ENCODE measurements around the gene DAG1.
A peak's percentile ranks its signal among the peaks of the same experiment; 100 is the strongest.

The DAG1 gene

DNA sequence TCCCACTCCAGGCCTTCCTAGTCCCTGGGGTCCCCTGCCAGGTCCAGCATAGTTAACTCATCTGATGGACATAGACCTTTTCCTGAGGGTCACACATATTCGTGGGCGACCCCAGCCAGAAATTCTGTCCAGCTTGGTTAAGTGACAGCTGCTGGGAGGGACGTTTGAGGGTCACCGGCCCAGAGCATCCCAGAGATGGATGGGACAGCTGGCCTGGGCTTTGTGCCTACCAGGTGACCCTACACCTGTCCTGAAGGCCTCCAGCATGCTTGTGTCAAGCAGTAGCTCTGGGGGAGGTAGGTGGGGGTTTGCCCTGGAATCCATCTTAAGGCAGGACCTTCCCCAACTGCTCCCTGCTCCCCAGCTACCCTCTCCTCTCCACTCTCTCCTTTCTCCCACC lies 9.1 kb upstream of the DAG1 start:
- H3K27me3 Mint-ChIP-seq: peaks cover 31% of the 10 kb centered on the region
- no peaks in the 10 kb centered on the region for H3K36me3 Mint-ChIP-seq
- no peak overlapping the region for H3K27ac Mint-ChIP-seq
- CTCF ChIA-PET: interaction anchor here (1.1 kb wide), 1 partner anchor 11 kb away, joined by 3 read pairs; no protein-coding TSS in a partner anchor
- H3K9me3 Mint-ChIP-seq: no peaks in the 10 kb centered on the region
- DNase-seq: no peak
- no peaks in the 10 kb centered on the region for H3K4me1 Mint-ChIP-seq
- no peak overlapping the region for H3K4me3 Mint-ChIP-seq

DNA sequence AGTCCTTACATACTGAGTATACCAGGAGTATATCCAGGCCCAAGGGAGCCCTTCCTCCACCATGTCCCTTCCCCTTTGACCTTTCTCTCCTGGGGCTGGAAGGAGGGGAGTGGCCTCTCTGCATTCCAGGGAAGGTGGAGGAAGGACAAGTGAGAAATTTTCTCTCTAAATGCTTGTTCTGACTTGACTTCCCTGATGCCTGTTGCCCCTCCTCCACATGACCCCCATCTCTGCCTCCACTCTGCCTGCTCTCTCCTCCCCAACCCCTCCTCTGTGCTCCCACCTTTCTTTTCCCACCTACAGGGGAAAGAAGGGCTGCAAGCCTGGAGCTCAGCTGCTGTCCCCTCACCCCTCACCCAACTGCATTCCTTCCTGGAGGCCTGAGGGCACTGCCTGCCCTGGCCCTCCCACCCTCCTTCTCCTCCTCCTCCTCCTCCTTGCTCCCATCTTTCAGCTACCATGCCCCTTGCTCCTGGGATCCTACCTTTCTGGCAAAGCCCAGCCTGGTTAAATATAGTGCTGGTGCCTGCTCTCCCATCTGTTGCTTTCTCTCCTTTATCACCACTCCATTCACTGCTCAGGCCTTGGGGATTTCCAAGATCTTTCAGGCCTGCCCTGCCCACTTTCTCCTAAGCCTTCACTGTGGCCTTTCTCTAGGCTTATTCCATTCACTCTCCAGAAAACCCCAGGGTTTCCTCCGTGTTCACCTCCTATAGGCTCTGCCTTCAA lies 8.5 kb upstream of the DAG1 start:
- no peak overlapping the region for H3K4me3 Mint-ChIP-seq
- H3K36me3 Mint-ChIP-seq: no peaks in the 10 kb centered on the region
- no peaks in the 10 kb centered on the region for H3K4me1 Mint-ChIP-seq
- H3K9me3 Mint-ChIP-seq: no peaks in the 10 kb centered on the region
- H3K27me3 Mint-ChIP-seq: peaks cover 31% of the 10 kb centered on the region
- DNase-seq: no peak
- H3K27ac Mint-ChIP-seq: no peak overlapping the region
- CTCF ChIA-PET: interaction anchor here (1.1 kb wide), 1 partner anchor 12 kb away, joined by 3 read pairs; no protein-coding TSS in a partner anchor

GRCh38 chr3:49462222-49462621 lies 7.8 kb upstream of the DAG1 start:
- Mint-ChIP-seq H3K4me1 (no peaks in the 10 kb centered on the region), H3K9me3 (no peaks in the 10 kb centered on the region), H3K27me3 (peaks cover 31% of the 10 kb centered on the region), H3K36me3 (no peaks in the 10 kb centered on the region), H3K27ac (no peak overlapping the region), H3K4me3 (no peak overlapping the region)
- CTCF ChIA-PET: interaction anchor here (2.4 kb wide), 1 partner anchor 13 kb away, joined by 9 read pairs; no protein-coding TSS in a partner anchor
- DNase-seq: no peak

- CTCF ChIA-PET: no interaction called here
- Mint-ChIP-seq H3K4me3 (no peak overlapping the region), H3K9me3 (no peaks in the 10 kb centered on the region), H3K4me1 (peaks cover 11% of the 10 kb centered on the region), H3K36me3 (no peaks in the 10 kb centered on the region), H3K27ac (no peak overlapping the region), H3K27me3 (peaks cover 19% of the 10 kb centered on the region)
- no peak for DNase-seq
These were observed 4.6 kb upstream of the DAG1 start for GRCh38 chr3:49465270-49466034.

DNA sequence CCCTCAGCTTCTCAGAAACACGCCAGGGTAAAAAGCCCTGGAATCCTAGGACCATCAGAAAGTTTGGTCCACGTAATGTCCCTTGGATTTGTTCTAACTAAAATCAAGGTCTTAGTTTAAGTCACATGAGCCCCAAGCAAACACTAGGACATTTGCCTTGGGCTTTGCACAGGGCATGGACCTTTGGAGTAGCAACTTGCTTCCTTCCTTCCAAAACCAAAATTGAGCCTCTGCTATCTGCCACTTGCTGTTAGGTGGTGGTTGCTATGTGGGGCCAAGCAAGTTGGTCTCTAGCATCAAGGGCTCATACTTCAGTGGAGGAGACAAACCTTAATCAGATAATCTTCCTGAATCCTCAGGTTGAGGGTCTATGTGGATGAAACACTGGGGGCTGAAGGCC lies 4.0 kb upstream of the DAG1 start:
- Mint-ChIP-seq H3K9me3 (no peaks in the 10 kb centered on the region), H3K27me3 (peaks cover 15% of the 10 kb centered on the region), H3K4me1 (peaks cover 15% of the 10 kb centered on the region), H3K27ac (no peak overlapping the region), H3K36me3 (peaks cover under 1% of the 10 kb centered on the region), H3K4me3 (no peak overlapping the region)
- CTCF ChIA-PET: no interaction called here
- no peak for DNase-seq

DNA sequence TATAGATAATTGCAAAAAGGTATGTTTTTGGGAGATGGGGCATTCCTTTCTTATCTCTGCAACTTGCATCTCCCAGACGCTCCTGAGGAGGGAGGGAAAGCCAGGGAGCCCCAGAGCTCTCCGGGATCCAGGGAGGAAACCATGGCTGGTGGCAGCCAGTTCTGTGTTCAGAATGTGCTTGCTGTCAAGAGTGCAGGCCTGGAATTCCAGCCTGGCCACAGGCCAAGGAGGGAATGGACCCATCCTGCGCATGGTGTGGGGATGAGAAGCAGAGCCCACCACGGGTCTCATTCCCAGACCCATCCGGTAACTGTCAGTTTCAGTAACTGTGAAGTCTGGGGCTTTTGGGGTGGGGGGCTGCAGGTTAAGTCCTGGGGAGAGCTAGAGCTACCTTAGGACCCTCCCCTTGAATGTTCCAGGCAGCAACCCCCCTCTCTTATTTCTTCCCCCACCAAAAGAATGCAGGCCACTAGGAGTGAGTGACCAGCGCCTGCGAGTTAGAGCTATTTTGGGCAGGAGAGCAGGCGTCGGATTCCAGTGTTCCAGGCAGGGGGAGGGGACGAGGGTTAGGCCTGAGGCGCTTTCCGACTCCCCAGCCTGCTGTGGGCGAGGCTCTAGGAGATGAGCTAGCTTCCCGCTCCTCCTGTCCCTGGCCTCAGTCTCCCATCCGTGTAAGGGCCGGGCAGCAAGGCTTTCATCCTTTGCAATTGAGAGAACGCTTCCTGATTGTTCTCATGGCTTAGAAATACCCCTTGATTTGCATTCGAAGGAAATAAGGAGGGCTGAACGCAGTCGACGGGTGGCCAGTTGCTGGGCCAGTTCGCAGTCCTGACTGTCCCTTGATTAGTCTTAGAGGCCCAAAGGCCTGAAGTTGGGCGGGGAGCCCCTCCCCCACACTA lies 781 bp upstream of the DAG1 start:
- H3K36me3 Mint-ChIP-seq: peaks cover 13% of the 10 kb centered on the region
- H3K27ac Mint-ChIP-seq: peak overlapping the region; percentile 88
- no peak for DNase-seq

GRCh38 chr3:49470714-49471420 lies 800 bp downstream of the DAG1 start:
- Mint-ChIP-seq H3K9me3 (no peaks in the 10 kb centered on the region), H3K27me3 (no peaks in the 10 kb centered on the region), H3K4me3 (peak overlapping the region; percentile 90), H3K36me3 (peaks cover 15% of the 10 kb centered on the region), H3K4me1 (peaks cover 32% of the 10 kb centered on the region), H3K27ac (peak overlapping the region; percentile 96)
- no peak for DNase-seq
- CTCF ChIA-PET: interaction anchor here (1.0 to 1.5 kb wide), 3 partner anchors 18 to 377 kb away, joined by 3 to 4 read pairs (median 3); partner anchors contain the start of genes QRICH1 and USP4

More for the DNA sequence above, 781 bp upstream of the DAG1 start:
- Mint-ChIP-seq H3K9me3 (no peaks in the 10 kb centered on the region), H3K4me1 (peaks cover 28% of the 10 kb centered on the region), H3K27me3 (no peaks in the 10 kb centered on the region), H3K4me3 (peak overlapping the region; percentile 83)
- CTCF ChIA-PET: interaction anchor here (0.5 to 1.5 kb wide), 5 partner anchors 10 to 289 kb away, joined by 3 to 4 read pairs (median 3); partner anchors contain the start of gene USP4

GRCh38 chr3:49471856-49472495 lies 1.9 kb downstream of the DAG1 start:
- Mint-ChIP-seq H3K9me3 (no peaks in the 10 kb centered on the region), H3K27ac (peak overlapping the region; percentile 96), H3K36me3 (peaks cover 18% of the 10 kb centered on the region), H3K4me1 (peaks cover 42% of the 10 kb centered on the region), H3K27me3 (no peaks in the 10 kb centered on the region), H3K4me3 (peak overlapping the region; percentile 90)
- no peak for DNase-seq
- CTCF ChIA-PET: interaction anchor here (0.7 to 1.2 kb wide), 3 partner anchors 19 to 378 kb away, joined by 3 read pairs; partner anchors contain the start of gene QRICH1

DNA sequence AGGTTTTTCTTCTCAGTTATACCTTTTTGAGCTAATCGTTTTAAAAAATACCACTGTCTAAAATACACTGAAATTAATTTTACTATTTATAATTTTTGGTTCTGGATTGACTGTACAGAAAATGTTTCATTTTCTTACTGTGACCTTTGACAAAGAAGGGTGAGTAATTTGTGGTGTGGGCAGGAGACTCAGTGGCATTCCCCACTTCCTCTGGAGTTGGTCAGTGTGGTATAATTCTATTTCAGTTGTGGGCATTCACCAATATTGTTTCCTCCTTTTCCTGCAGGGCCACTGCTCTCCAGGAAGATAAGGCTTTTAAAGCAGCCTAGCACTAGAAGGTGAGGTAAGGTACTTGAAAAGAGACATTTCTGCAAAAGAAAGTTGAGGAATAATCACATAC lies 6.5 kb downstream of the DAG1 start:
- H3K4me3 Mint-ChIP-seq: no peak overlapping the region
- H3K36me3 Mint-ChIP-seq: peaks cover 26% of the 10 kb centered on the region
- CTCF ChIA-PET: no interaction called here
- peaks cover 28% of the 10 kb centered on the region for H3K4me1 Mint-ChIP-seq
- no peaks in the 10 kb centered on the region for H3K27me3 Mint-ChIP-seq
- peak overlapping the region; percentile 39 for H3K27ac Mint-ChIP-seq
- DNase-seq: peak; percentile 36
- no peaks in the 10 kb centered on the region for H3K9me3 Mint-ChIP-seq

DNA sequence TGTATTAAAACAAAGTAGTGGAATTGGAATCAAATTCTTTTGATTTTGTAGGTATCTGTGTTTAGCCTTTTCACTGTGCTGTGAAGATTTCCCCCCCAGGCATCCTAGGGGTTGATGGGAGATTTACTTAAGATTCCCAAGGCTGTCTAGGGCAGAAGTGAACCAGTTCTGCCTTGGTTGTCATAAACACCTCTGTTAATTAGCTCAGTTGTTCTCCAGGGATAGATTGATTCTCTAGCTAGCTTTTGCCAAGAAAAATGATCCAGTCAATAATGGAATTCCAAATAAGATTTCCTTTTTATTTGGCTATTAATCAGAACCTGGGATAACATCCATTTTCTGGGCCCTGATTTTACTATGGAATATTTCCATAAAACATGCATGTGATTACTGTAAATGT lies 12.7 kb downstream of the DAG1 start:
- Mint-ChIP-seq H3K27me3 (no peaks in the 10 kb centered on the region), H3K9me3 (no peaks in the 10 kb centered on the region), H3K4me3 (no peak overlapping the region), H3K36me3 (peaks cover 12% of the 10 kb centered on the region), H3K27ac (no peak overlapping the region), H3K4me1 (no peaks in the 10 kb centered on the region)
- no peak for DNase-seq
- CTCF ChIA-PET: no interaction called here

DNA sequence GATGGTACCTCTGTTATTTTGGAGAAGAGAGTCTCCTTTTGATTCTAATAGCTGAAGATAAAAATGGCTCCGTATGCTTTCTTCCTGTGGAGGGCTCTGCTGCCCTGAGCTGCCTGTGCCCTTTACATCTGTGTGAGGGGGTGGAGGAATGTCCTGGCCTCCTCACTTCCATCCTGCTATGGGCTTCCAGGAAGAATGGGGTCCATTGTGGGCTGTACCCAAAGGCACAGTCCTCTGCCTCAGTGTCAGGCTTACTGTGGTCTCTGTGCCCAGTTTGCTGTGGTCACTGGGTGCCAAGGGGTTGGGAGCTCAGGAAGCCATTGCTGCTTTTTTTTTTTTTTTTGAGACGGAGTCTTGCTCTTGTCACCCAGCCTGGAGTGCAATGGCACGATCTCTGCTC lies 14.4 kb downstream of the DAG1 start:
- Mint-ChIP-seq H3K9me3 (no peaks in the 10 kb centered on the region), H3K27ac (no peak overlapping the region), H3K36me3 (peaks cover 15% of the 10 kb centered on the region), H3K27me3 (no peaks in the 10 kb centered on the region), H3K4me1 (no peaks in the 10 kb centered on the region), H3K4me3 (no peak overlapping the region)
- CTCF ChIA-PET: no interaction called here
- DNase-seq: no peak

GRCh38 chr3:49489247-49489646 lies 19.2 kb downstream of the DAG1 start:
- Mint-ChIP-seq H3K27ac (no peak overlapping the region), H3K4me1 (no peaks in the 10 kb centered on the region), H3K27me3 (no peaks in the 10 kb centered on the region), H3K4me3 (no peak overlapping the region), H3K9me3 (no peaks in the 10 kb centered on the region), H3K36me3 (peaks cover 22% of the 10 kb centered on the region)
- no peak for DNase-seq
- CTCF ChIA-PET: no interaction called here

DNA sequence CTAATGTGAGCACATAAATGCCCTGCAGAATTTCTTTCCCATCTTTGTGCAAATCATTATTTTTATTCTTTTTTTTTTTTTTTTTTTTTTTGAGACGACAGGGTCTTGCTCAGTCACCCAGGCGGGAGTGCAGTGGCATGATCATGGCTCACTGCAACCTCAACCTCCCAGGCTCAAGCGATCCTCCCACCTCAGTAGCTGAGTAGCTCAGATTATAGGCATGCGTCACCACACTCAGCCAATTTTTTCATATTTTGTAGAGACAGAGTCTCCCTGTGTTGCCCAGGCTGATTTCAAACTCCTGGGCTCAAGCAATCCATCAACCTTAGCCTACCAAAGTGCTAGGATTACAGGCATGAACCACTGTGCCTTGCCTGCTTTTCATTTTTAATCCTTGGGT lies 22.9 kb downstream of the DAG1 start:
- H3K4me3 Mint-ChIP-seq: no peak overlapping the region
- CTCF ChIA-PET: interaction anchor here (1.0 to 1.4 kb wide), 2 partner anchors 17 to 323 kb away, joined by 3 read pairs; no protein-coding TSS in a partner anchor
- H3K27me3 Mint-ChIP-seq: no peaks in the 10 kb centered on the region
- peaks cover 3% of the 10 kb centered on the region for H3K4me1 Mint-ChIP-seq
- no peaks in the 10 kb centered on the region for H3K9me3 Mint-ChIP-seq
- H3K36me3 Mint-ChIP-seq: peaks cover 18% of the 10 kb centered on the region
- H3K27ac Mint-ChIP-seq: no peak overlapping the region
- DNase-seq: no peak
